DMS 273 treated with DMSO at 0.1 percent for 48 hours (cell line): ENCODE data around the gene P3H3.
"Not testable (repeated sequence)": the region's sequence is repeated elsewhere in the genome, so short reads cannot be mapped to it uniquely, and the experiment has no call there.

ENCODE experiments used
- DNase-seq: peaks from one replicate; lab custom pipeline; 2025; lab: John Stamatoyannopoulos, UW

P3H3 gene

DNA sequence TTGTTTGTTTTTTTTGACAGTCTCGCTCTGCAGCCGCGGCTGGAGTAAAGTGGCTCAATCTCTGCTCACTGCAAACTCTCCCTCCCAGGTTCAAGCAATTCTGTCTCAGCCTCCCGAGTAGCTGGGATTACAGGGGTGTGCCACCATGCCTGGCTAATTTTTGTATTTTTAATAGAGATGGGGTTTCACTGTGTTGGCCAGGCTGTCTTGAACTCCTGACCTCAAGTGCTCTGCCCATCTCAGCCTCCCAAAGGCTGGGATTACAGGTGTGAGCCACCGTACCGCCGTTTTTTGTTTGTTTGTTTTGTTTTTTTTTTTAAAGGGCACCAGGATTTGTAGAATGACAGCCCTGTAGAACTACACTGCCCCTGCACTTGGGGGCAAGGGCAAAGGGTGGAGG, 60.6 kb downstream of the P3H3 start:
- DNase-seq, result not testable (repeated sequence)
